ENCODE data around the gene TMEM135. TPM values are rescaled to one million over a fixed set of nuclear protein-coding genes. Genes with fewer than 3 reads are reported as not detected.

TMEM135 gene
- total RNA-seq, 1 experiment from 2014 or later = 14.0 TPM

DNA sequence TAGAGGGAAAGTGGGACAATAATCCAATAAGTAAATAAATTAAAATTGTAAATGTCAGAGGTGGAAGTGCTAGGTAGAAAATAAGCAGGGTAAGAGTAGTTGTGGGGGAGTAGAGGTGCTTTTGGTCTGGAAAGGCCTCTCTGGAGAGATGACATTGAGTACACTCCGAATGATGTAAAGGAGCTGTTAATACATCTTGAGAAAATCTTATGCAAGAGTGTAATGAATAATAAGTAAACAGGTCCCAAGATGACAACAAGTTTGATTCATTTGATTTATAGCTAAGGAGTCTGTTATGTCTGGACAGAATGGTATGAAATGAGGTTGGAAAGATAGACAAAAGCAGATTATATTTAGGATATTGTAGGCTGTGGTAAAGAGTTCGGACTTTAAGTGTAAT, 87.5 kb downstream of the TMEM135 start:
- CTCF ChIA-PET = no interaction called here

GRCh38 chr11:87127101-87127500, 89.4 kb downstream of the TMEM135 start:
- no peak overlapping the region for H3K9ac ChIP-seq (ENCODE audit: low read length)
- CTCF ChIA-PET = no interaction called here
- no peak overlapping the region for H3K4me2 ChIP-seq (ENCODE audit: low read length)
- intact Hi-C loops (cut with micrococcal nuclease) = no loop called here
- no peaks in the 10 kb centered on the region for H3K79me2 ChIP-seq (ENCODE audit: low read length)
- TF ChIP-seq EZH2phosphoT487 (IDR thresholded peaks at IDR 0.05; ENCODE audit: borderline replicate concordance, low read length) (no peak), EZH2 (IDR thresholded peaks at IDR 0.05; ENCODE audit: low read length, unreplicated experiment) (no peak)
- TF ChIP-seq, protein P1, sequence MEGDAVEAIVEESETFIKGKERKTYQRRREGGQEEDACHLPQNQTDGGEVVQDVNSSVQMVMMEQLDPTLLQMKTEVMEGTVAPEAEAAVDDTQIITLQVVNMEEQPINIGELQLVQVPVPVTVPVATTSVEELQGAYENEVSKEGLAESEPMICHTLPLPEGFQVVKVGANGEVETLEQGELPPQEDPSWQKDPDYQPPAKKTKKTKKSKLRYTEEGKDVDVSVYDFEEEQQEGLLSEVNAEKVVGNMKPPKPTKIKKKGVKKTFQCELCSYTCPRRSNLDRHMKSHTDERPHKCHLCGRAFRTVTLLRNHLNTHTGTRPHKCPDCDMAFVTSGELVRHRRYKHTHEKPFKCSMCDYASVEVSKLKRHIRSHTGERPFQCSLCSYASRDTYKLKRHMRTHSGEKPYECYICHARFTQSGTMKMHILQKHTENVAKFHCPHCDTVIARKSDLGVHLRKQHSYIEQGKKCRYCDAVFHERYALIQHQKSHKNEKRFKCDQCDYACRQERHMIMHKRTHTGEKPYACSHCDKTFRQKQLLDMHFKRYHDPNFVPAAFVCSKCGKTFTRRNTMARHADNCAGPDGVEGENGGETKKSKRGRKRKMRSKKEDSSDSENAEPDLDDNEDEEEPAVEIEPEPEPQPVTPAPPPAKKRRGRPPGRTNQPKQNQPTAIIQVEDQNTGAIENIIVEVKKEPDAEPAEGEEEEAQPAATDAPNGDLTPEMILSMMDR (conservative IDR thresholded peaks at IDR 0.05; ENCODE audit: low read depth, low read length) = no peak
- POLR2A ChIA-PET (ENCODE audit: unreplicated experiment) = no interaction called here
- H3K4me1 ChIP-seq (ENCODE audit: insufficient read depth, low read length) = no peaks in the 10 kb centered on the region
- no TSS peak for BruUV-seq (replicated peaks)
- H3K9me2 ChIP-seq (replicated peaks; ENCODE audit: low read length) = no peaks in the 10 kb centered on the region
- H3K4me3 ChIP-seq (ENCODE audit: low read length) = no peak overlapping the region
- ATAC-seq (no peak), DNase-seq (no peak)
- H3K27me3 ChIP-seq (ENCODE audit: low read length) = no peaks in the 10 kb centered on the region
- no peaks in the 10 kb centered on the region for H3F3A ChIP-seq (ENCODE audit: low read length, unreplicated experiment)
- no peaks in the 10 kb centered on the region for H3K36me3 ChIP-seq (ENCODE audit: low read depth, low read length)
- H3K27ac ChIP-seq (ENCODE audit: low read length) = no peak overlapping the region
- H3K9me3 ChIP-seq (ENCODE audit: low read length) = no peaks in the 10 kb centered on the region
- H2AFZ ChIP-seq (ENCODE audit: low read length) = no peak overlapping the region
- H4K20me1 ChIP-seq (ENCODE audit: low read length) = no peaks in the 10 kb centered on the region

More for the DNA sequence above, 87.5 kb downstream of the TMEM135 start:
- no peaks in the 10 kb centered on the region for H3K9me3 ChIP-seq (ENCODE audit: low read length)
- no peak overlapping the region for H2AFZ ChIP-seq (ENCODE audit: low read length)
- DNase-seq (no peak), ATAC-seq (no peak)
- TF ChIP-seq, protein P1 (conservative IDR thresholded peaks at IDR 0.05; ENCODE audit: low read depth, low read length) = no peak
- no peak for TF ChIP-seq EZH2 (IDR thresholded peaks at IDR 0.05; ENCODE audit: low read length, unreplicated experiment)
- no peak for TF ChIP-seq EZH2phosphoT487 (IDR thresholded peaks at IDR 0.05; ENCODE audit: borderline replicate concordance, low read length)
- POLR2A ChIA-PET (ENCODE audit: unreplicated experiment) = no interaction called here
- no peak overlapping the region for H3K9ac ChIP-seq (ENCODE audit: low read length)
- no peaks in the 10 kb centered on the region for H3K27me3 ChIP-seq (ENCODE audit: low read length)
- H3K79me2 ChIP-seq (ENCODE audit: low read length) = no peaks in the 10 kb centered on the region
- H3K4me3 ChIP-seq (ENCODE audit: low read length) = no peak overlapping the region
- H3K36me3 ChIP-seq (ENCODE audit: low read depth, low read length) = no peaks in the 10 kb centered on the region
- H3K27ac ChIP-seq (ENCODE audit: low read length) = no peak overlapping the region
- BruUV-seq (replicated peaks) = no TSS peak
- no peak overlapping the region for H3K4me2 ChIP-seq (ENCODE audit: low read length)
- intact Hi-C loops (cut with micrococcal nuclease) = no loop called here
- H3F3A ChIP-seq (ENCODE audit: low read length, unreplicated experiment) = no peaks in the 10 kb centered on the region
- no peaks in the 10 kb centered on the region for H4K20me1 ChIP-seq (ENCODE audit: low read length)
- peaks cover 8% of the 10 kb centered on the region for H3K4me1 ChIP-seq (ENCODE audit: insufficient read depth, low read length)
- H3K9me2 ChIP-seq (replicated peaks; ENCODE audit: low read length) = no peaks in the 10 kb centered on the region

- no peak overlapping the region for H3K9ac ChIP-seq (ENCODE audit: low read length)
- no peaks in the 10 kb centered on the region for H3K4me1 ChIP-seq (ENCODE audit: insufficient read depth, low read length)
- no peak overlapping the region for H3K27ac ChIP-seq (ENCODE audit: low read length)
- TF ChIP-seq EZH2 (IDR thresholded peaks at IDR 0.05; ENCODE audit: low read length, unreplicated experiment) (no peak), EZH2phosphoT487 (IDR thresholded peaks at IDR 0.05; ENCODE audit: borderline replicate concordance, low read length) (no peak)
- TF ChIP-seq, protein P1 (conservative IDR thresholded peaks at IDR 0.05; ENCODE audit: low read depth, low read length) = no peak
- no peak for ATAC-seq
- H3K4me3 ChIP-seq (ENCODE audit: low read length) = no peak overlapping the region
- intact Hi-C loops (cut with micrococcal nuclease) = no loop called here
- ChIA-PET CTCF (no interaction called here), POLR2A (ENCODE audit: unreplicated experiment) (no interaction called here)
- DNase-seq = no peak
- no peaks in the 10 kb centered on the region for H3K36me3 ChIP-seq (ENCODE audit: low read depth, low read length)
- no peak overlapping the region for H3K4me2 ChIP-seq (ENCODE audit: low read length)
- no peaks in the 10 kb centered on the region for H3K9me2 ChIP-seq (replicated peaks; ENCODE audit: low read length)
- no peaks in the 10 kb centered on the region for H3K79me2 ChIP-seq (ENCODE audit: low read length)
- H4K20me1 ChIP-seq (ENCODE audit: low read length) = no peaks in the 10 kb centered on the region
- H2AFZ ChIP-seq (ENCODE audit: low read length) = no peak overlapping the region
- H3F3A ChIP-seq (ENCODE audit: low read length, unreplicated experiment) = no peaks in the 10 kb centered on the region
- H3K9me3 ChIP-seq (ENCODE audit: low read length) = no peaks in the 10 kb centered on the region
- H3K27me3 ChIP-seq (ENCODE audit: low read length) = no peaks in the 10 kb centered on the region
- no TSS peak for BruUV-seq (replicated peaks)
These were observed 90.6 kb downstream of the TMEM135 start for GRCh38 chr11:87128372-87128771.

All from PC-3 (cell line).